Activated T-cell treated with anti-CD3 and anti-CD28 coated beads for 1 hour (primary cell): ENCODE measurements around the gene GPS1.
A peak's percentile ranks its signal among the peaks of the same experiment; 100 is the strongest.

Source experiments
- DNase-seq: peaks from one replicate; pipeline ENCODE4 v3.0.0-alpha.2; 2020; ENCODE audit warnings: low read depth

The GPS1 gene

GRCh38 chr17:82103553-82104451 lies 52.1 kb downstream of the GPS1 start:
- DNase-seq, result no peak

- DNase-seq, result no peak
Observed at GRCh38 chr17:82104797-82105416, 53.2 kb downstream of the GPS1 start.

GRCh38 chr17:82105417-82105881 lies 53.8 kb downstream of the GPS1 start:
- no peak for DNase-seq

GRCh38 chr17:82105882-82106687 lies 54.4 kb downstream of the GPS1 start:
- peak; percentile 48 for DNase-seq

GRCh38 chr17:82106688-82107305 lies 55.1 kb downstream of the GPS1 start:
- DNase-seq, result no peak
